HEK293 (cell line): ENCODE measurements around the gene YY2.
A peak's percentile ranks its signal among the peaks of the same experiment; 100 is the strongest.

Source experiments
- CTCF ChIA-PET: fragments of 350-600 bp; formaldehyde crosslinking; extraction: SDS; loops from one replicate; lab custom pipeline; 2021; ENCODE audit warnings: antibody characterized with exemption; lab: Yijun Ruan, JAX
- POLR2A ChIA-PET: fragments of 300-600 bp; formaldehyde crosslinking; extraction: SDS; loops from one replicate; lab custom pipeline; 2020; ENCODE audit warnings: antibody characterized with exemption, inconsistent platforms; lab: Yijun Ruan, JAX
- H3K27ac ChIP-seq: fragments of 200-500 bp; sonication (Bioruptor generic); 2 replicates; pipeline ENCODE4 v1.5.1; 2014; ENCODE audit warnings: low read depth, low read length, control low read depth, inconsistent platforms; ENCODE audit errors: extremely low read depth
- H3K36me3 ChIP-seq, 2 experiments: fragments of 200-500 bp in 1 of 2; sonication (Bioruptor generic) in 1 of 2; 1 replicate in 1 of 2; 2 replicates in 1 of 2; pipeline ENCODE4 v1.5.1; 2014 to 2017; ENCODE audit warnings: inconsistent platforms in 2 of 2, low read length in 2 of 2; ENCODE audit not compliant: control insufficient read depth in 2 of 2, insufficient read depth in 1 of 2
- H3K4me1 ChIP-seq: fragments of 200-500 bp; sonication (Bioruptor generic); 2 replicates; pipeline ENCODE4 v1.5.1; 2014; ENCODE audit warnings: mild to moderate bottlenecking, low read length, inconsistent platforms; ENCODE audit not compliant: control insufficient read depth, insufficient read depth
- H3K4me3 ChIP-seq: 2 replicates; pipeline ENCODE4 v1.5.1; 2011; ENCODE audit warnings: low read depth, mild to moderate bottlenecking, control low read depth, low read length, moderate library complexity
- H3K9me3 ChIP-seq: fragments of 200-500 bp; sonication (Bioruptor generic); 2 replicates; pipeline ENCODE4 v1.5.1; 2014; ENCODE audit warnings: low read depth, low read length, inconsistent platforms; ENCODE audit not compliant: control insufficient read depth, insufficient read depth
- KLF1 ChIP-seq: fragments of 450-650 bp; formaldehyde crosslinking; IDR thresholded peaks from 2 replicates; pipeline ENCODE4 v1.5.1; 2016; ENCODE audit warnings: missing biosample characterization, missing genetic modification characterization
- KLF8 ChIP-seq: fragments of 450-650 bp; formaldehyde crosslinking; IDR thresholded peaks from 2 replicates; pipeline ENCODE4 v1.5.1; 2016; ENCODE audit warnings: missing biosample characterization, missing genetic modification characterization
- SP3 ChIP-seq: fragments of 450-650 bp; formaldehyde crosslinking; IDR thresholded peaks from 2 replicates; pipeline ENCODE4 v1.5.1; 2016; ENCODE audit warnings: missing biosample characterization, missing genetic modification characterization
- SP7 ChIP-seq: fragments of 450-650 bp; formaldehyde crosslinking; IDR thresholded peaks from 2 replicates; pipeline ENCODE4 v1.5.1; 2016; ENCODE audit warnings: missing biosample characterization, missing genetic modification characterization
- ZNF138 ChIP-seq: fragments of 450-650 bp; formaldehyde crosslinking; IDR thresholded peaks from 2 replicates; pipeline ENCODE4 v1.5.1; 2016; ENCODE audit warnings: missing biosample characterization, missing genetic modification characterization, borderline replicate concordance
- ZNF211 ChIP-seq: fragments of 450-650 bp; formaldehyde crosslinking; IDR thresholded peaks from 2 replicates; pipeline ENCODE4 v1.5.1; 2016; ENCODE audit warnings: low read depth, missing biosample characterization, missing genetic modification characterization
- ZNF214 ChIP-seq: fragments of 450-650 bp; formaldehyde crosslinking; IDR thresholded peaks from 2 replicates; pipeline ENCODE4 v1.5.1; 2017; ENCODE audit warnings: missing biosample characterization, mild to moderate bottlenecking, missing genetic modification characterization, borderline replicate concordance
- ZNF366 ChIP-seq: fragments of 450-650 bp; formaldehyde crosslinking; conservative IDR thresholded peaks from 2 replicates; pipeline ENCODE4 v1.5.1; 2016; ENCODE audit warnings: missing biosample characterization, missing genetic modification characterization
- ZNF391 ChIP-seq: fragments of 450-650 bp; formaldehyde crosslinking; IDR thresholded peaks from 2 replicates; pipeline ENCODE4 v1.5.1; 2016; ENCODE audit warnings: low read depth, missing biosample characterization, missing genetic modification characterization, borderline replicate concordance
- ZNF473 ChIP-seq: fragments of 450-650 bp; formaldehyde crosslinking; IDR thresholded peaks from 2 replicates; pipeline ENCODE4 v1.5.1; 2017; ENCODE audit warnings: missing biosample characterization, missing genetic modification characterization
- ZNF529 ChIP-seq: fragments of 450-650 bp; formaldehyde crosslinking; IDR thresholded peaks from 2 replicates; pipeline ENCODE4 v1.5.1; 2017; ENCODE audit warnings: missing genetic modification characterization, missing biosample characterization; ENCODE audit not compliant: insufficient replicate concordance
- ZNF544 ChIP-seq: fragments of 450-650 bp; formaldehyde crosslinking; IDR thresholded peaks from 2 replicates; pipeline ENCODE4 v1.5.0; 2017; ENCODE audit warnings: missing biosample characterization, missing genetic modification characterization
- ZNF561 ChIP-seq: fragments of 450-650 bp; IDR thresholded peaks from 2 replicates; pipeline ENCODE4 v1.5.1; 2018; ENCODE audit warnings: missing biosample characterization, missing genetic modification characterization, borderline replicate concordance
- ZNF600 ChIP-seq: fragments of 450-650 bp; formaldehyde crosslinking; IDR thresholded peaks from 2 replicates; pipeline ENCODE4 v1.5.1; 2016; ENCODE audit warnings: missing biosample characterization, missing genetic modification characterization
- TF ChIP-seq, protein P1 (sequence below): fragments of 450-650 bp; formaldehyde crosslinking; IDR thresholded peaks from 2 replicates; pipeline ENCODE4 v1.5.1; 2016; ENCODE audit warnings: missing biosample characterization, missing genetic modification characterization
- TF ChIP-seq, protein P2 (sequence below): fragments of 450-650 bp; formaldehyde crosslinking; optimal IDR thresholded peaks from 2 replicates; pipeline ENCODE3; 2016; ENCODE audit warnings: missing biosample characterization, mild to moderate bottlenecking, missing genetic modification characterization
- TF ChIP-seq, protein P3 (sequence below): sonication (generic); formaldehyde crosslinking; IDR thresholded peaks from 2 replicates; pipeline ENCODE4 v1.8.1; 2022; ENCODE audit warnings: mild to moderate bottlenecking, moderate library complexity, missing genetic modification reagents
- TF ChIP-seq, protein P4 (sequence below): fragments of 450-650 bp; formaldehyde crosslinking; IDR thresholded peaks from 2 replicates; pipeline ENCODE4 v1.5.1; 2016; ENCODE audit warnings: missing biosample characterization, missing genetic modification characterization
- TF ChIP-seq, protein P5 (sequence below): fragments of 450-650 bp; formaldehyde crosslinking; IDR thresholded peaks from 2 replicates; pipeline ENCODE4 v1.5.1; 2016; ENCODE audit warnings: missing biosample characterization, missing genetic modification characterization
- TF ChIP-seq, protein P6 (sequence below): fragments of 450-650 bp; formaldehyde crosslinking; IDR thresholded peaks from 2 replicates; pipeline ENCODE4 v1.5.1; 2016; ENCODE audit warnings: missing biosample characterization, missing genetic modification characterization
- TF ChIP-seq, protein P7 (sequence below): fragments of 450-650 bp; formaldehyde crosslinking; IDR thresholded peaks from 2 replicates; pipeline ENCODE4 v1.5.1; 2016; ENCODE audit warnings: missing biosample characterization, missing genetic modification characterization

Gene YY2

DNA sequence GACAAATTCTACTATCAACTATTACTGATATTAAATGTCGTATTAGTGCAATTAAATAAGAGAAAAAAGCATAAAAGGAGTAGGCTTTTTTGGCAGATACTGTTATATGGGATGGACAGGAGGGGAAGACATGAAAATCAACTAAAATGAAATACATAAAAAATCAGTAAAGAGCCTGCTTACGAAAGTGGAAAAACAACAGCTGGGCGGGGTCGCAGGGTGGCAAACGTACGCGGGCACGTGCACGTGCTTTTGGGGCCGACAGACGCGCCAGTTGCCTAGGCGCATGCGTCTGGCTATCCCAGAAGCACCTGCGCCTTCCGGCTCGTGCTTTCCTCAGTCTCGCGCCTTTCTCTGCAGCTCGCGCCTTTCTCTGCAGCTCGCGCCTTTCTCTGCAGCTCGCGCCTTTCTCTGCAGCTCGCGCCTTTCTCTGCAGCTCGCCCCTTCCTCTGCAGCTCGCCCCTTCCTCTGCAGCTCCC lies at the start of gene YY2:
TSS of gene YY2 (plus strand) at position 51 of the 479 bp plus-strand sequence. CDS start 498 bp downstream, outside the sequence.
- no peaks in the 10 kb centered on the region for H3K9me3 ChIP-seq
- H3K4me1 ChIP-seq: no peaks in the 10 kb centered on the region
- CTCF ChIA-PET: interaction anchor here (0.6 kb wide), 1 partner anchor 84 kb away, joined by 3 read pairs; no protein-coding TSS in a partner anchor
- POLR2A ChIA-PET: no interaction called here
- peaks cover 23 to 36% of the 10 kb centered on the region in 2 experiments for H3K36me3 ChIP-seq
- TF ChIP-seq ZNF138: no peak
- no peak for TF ChIP-seq ZNF529 (tag by site-specific recombination)
- TF ChIP-seq ZNF214: no peak
- TF ChIP-seq, protein P1, sequence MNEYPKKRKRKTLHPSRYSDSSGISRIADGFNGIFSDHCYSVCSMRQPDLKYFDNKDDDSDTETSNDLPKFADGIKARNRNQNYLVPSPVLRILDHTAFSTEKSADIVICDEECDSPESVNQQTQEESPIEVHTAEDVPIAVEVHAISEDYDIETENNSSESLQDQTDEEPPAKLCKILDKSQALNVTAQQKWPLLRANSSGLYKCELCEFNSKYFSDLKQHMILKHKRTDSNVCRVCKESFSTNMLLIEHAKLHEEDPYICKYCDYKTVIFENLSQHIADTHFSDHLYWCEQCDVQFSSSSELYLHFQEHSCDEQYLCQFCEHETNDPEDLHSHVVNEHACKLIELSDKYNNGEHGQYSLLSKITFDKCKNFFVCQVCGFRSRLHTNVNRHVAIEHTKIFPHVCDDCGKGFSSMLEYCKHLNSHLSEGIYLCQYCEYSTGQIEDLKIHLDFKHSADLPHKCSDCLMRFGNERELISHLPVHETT: no peak
- TF ChIP-seq KLF8 (tag by site-specific recombination): no peak
- TF ChIP-seq, protein P2, sequence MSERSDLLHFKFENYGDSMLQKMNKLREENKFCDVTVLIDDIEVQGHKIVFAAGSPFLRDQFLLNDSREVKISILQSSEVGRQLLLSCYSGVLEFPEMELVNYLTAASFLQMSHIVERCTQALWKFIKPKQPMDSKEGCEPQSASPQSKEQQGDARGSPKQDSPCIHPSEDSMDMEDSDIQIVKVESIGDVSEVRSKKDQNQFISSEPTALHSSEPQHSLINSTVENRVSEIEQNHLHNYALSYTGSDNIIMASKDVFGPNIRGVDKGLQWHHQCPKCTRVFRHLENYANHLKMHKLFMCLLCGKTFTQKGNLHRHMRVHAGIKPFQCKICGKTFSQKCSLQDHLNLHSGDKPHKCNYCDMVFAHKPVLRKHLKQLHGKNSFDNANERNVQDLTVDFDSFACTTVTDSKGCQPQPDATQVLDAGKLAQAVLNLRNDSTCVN (tag by site-specific recombination): no peak
- TF ChIP-seq, protein P3, sequence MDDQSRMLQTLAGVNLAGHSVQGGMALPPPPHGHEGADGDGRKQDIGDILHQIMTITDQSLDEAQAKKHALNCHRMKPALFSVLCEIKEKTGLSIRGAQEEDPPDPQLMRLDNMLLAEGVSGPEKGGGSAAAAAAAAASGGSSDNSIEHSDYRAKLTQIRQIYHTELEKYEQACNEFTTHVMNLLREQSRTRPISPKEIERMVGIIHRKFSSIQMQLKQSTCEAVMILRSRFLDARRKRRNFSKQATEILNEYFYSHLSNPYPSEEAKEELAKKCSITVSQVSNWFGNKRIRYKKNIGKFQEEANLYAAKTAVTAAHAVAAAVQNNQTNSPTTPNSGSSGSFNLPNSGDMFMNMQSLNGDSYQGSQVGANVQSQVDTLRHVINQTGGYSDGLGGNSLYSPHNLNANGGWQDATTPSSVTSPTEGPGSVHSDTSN: no peak
- no peak for TF ChIP-seq ZNF366 (tag by site-specific recombination)
- no peak within 1 kb of the TSS for H3K27ac ChIP-seq
- H3K4me3 ChIP-seq: no peak within 1 kb of the TSS

DNA sequence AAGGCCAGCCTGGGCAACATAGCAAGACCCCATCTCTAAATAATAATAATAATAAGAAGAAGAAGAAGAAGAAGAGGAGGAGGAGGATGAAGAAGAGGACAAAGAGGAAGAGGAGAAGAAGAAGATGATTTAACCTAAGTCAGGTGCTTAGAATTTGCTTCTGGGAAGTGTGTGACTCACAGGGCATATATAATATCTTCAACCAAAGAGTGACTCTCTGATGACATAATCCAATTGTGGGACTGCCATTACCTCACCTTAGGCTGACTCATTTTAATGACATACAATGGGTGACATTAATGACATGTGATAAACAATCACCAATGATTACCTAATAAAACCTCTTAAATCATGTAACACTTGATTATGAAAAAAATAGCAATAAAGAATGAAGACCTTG lies 49.1 kb upstream of the YY2 start:
- CTCF ChIA-PET: interaction anchor here (1.6 kb wide), 1 partner anchor 80 kb away, joined by 3 read pairs; no protein-coding TSS in a partner anchor
- Histone ChIP-seq H3K9me3 (no peaks in the 10 kb centered on the region), H3K27ac (peak overlapping the region; percentile 53; the same call in 1 of the 2 replicates), H3K36me3 (no peaks in the 10 kb centered on the region), H3K4me1 (no peaks in the 10 kb centered on the region), H3K4me3 (no peak overlapping the region)
- POLR2A ChIA-PET: interaction anchor here (1.3 kb wide), 1 partner anchor 8 kb away, joined by 3 read pairs; no protein-coding TSS in a partner anchor
- TF ChIP-seq, protein P4, sequence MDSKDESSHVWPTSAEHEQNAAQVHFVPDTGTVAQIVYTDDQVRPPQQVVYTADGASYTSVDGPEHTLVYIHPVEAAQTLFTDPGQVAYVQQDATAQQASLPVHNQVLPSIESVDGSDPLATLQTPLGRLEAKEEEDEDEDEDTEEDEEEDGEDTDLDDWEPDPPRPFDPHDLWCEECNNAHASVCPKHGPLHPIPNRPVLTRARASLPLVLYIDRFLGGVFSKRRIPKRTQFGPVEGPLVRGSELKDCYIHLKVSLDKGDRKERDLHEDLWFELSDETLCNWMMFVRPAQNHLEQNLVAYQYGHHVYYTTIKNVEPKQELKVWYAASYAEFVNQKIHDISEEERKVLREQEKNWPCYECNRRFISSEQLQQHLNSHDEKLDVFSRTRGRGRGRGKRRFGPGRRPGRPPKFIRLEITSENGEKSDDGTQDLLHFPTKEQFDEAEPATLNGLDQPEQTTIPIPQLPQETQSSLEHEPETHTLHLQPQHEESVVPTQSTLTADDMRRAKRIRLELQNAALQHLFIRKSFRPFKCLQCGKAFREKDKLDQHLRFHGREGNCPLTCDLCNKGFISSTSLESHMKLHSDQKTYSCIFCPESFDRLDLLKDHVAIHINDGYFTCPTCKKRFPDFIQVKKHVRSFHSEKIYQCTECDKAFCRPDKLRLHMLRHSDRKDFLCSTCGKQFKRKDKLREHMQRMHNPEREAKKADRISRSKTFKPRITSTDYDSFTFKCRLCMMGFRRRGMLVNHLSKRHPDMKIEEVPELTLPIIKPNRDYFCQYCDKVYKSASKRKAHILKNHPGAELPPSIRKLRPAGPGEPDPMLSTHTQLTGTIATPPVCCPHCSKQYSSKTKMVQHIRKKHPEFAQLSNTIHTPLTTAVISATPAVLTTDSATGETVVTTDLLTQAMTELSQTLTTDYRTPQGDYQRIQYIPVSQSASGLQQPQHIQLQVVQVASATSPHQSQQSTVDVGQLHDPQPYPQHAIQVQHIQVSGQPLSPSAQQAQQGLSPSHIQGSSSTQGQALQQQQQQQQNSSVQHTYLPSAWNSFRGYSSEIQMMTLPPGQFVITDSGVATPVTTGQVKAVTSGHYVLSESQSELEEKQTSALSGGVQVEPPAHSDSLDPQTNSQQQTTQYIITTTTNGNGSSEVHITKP (tag by site-specific recombination): peak; percentile 62
- 0 out of 2 replicates have a peak, but pooled peaks have one; percentile 49 for TF ChIP-seq ZNF473 (tag by site-specific recombination)
- no peak for TF ChIP-seq ZNF211 (tag by site-specific recombination)
- 0 out of 2 replicates have a peak, but pooled peaks have one; percentile 50 for TF ChIP-seq ZNF391 (tag by site-specific recombination)
- no peak for TF ChIP-seq ZNF600
- TF ChIP-seq, protein P5, sequence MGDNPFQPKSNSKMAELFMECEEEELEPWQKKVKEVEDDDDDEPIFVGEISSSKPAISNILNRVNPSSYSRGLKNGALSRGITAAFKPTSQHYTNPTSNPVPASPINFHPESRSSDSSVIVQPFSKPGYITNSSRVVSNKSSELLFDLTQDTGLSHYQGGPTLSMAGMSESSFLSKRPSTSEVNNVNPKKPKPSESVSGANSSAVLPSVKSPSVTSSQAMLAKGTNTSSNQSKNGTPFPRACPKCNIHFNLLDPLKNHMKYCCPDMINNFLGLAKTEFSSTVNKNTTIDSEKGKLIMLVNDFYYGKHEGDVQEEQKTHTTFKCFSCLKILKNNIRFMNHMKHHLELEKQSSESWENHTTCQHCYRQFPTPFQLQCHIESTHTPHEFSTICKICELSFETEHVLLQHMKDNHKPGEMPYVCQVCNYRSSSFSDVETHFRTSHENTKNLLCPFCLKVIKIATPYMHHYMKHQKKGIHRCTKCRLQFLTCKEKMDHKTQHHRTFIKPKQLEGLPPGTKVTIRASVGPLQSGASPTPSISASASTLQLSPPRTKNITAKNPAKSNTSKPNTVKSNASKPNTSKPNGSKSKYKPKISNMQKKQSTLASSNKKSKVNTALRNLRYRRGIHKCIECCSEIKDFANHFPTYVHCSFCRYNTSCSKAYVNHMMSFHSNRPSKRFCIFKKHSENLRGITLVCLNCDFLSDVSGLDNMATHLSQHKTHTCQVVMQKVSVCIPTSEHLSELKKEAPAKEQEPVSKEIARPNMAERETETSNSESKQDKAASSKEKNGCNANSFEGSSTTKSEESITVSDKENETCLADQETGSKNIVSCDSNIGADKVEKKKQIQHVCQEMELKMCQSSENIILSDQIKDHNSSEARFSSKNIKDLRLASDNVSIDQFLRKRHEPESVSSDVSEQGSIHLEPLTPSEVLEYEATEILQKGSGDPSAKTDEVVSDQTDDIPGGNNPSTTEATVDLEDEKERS: peak; percentile 8; the same call in 1 of the 2 replicates
- TF ChIP-seq SP3 (tag by site-specific recombination): peak; percentile 68
- no peak for TF ChIP-seq ZNF561 (tag by site-specific recombination)
- TF ChIP-seq ZNF544 (tag by site-specific recombination): no peak
- TF ChIP-seq SP7 (tag by site-specific recombination): peak; percentile 97
- TF ChIP-seq, protein P6, sequence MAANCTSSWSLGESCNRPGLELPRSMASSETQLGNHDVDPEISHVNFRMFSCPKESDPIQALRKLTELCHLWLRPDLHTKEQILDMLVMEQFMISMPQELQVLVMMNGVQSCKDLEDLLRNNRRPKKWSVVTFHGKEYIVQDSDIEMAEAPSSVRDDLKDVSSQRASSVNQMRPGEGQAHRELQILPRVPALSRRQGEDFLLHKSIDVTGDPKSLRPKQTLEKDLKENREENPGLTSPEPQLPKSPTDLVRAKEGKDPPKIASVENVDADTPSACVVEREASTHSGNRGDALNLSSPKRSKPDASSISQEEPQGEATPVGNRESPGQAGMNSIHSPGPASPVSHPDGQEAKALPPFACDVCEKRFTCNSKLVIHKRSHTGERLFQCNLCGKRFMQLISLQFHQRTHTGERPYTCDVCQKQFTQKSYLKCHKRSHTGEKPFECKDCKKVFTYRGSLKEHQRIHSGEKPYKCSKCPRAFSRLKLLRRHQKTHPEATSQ (tag by site-specific recombination): no peak
- no peak for TF ChIP-seq KLF1 (tag by site-specific recombination)
- TF ChIP-seq, protein P7, sequence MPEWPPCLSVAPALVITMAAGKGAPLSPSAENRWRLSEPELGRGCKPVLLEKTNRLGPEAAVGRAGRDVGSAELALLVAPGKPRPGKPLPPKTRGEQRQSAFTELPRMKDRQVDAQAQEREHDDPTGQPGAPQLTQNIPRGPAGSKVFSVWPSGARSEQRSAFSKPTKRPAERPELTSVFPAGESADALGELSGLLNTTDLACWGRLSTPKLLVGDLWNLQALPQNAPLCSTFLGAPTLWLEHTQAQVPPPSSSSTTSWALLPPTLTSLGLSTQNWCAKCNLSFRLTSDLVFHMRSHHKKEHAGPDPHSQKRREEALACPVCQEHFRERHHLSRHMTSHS (tag by site-specific recombination): peak; percentile 64; the same call in 1 of the 2 replicates
